ENCODE data around the gene EIPR1.

EIPR1 gene

GRCh38 chr2:3314626-3315025 is 63.0 kb downstream of the EIPR1 start:
- Histone ChIP-seq H3K36me3 (ENCODE audit: control insufficient read depth in 4 of 4, insufficient read depth in 4 of 4, low read length in 3 of 4) (peaks cover 0 to 16% (median 5%) of the 10 kb centered on the region in 4 experiments), H3K4me1 (ENCODE audit: control extremely low read depth in 1 of 4, control insufficient read depth in 4 of 4, insufficient read depth in 4 of 4, low read length in 3 of 4) (no peaks in the 10 kb centered on the region), H3K9me3 (ENCODE audit: control extremely low read depth in 1 of 5, control insufficient read depth in 4 of 5, insufficient read depth in 2 of 5, low read depth in 1 of 5, low read length in 4 of 5) (peaks cover 0 to 3% (median 0%) of the 10 kb centered on the region in 5 experiments), H3K4me3 (ENCODE audit: control insufficient read depth in 1 of 7, extremely low read depth in 1 of 7, insufficient read depth in 4 of 7, low read depth in 2 of 7, low read length in 6 of 7) (no peak overlapping the region), H3K27me3 (replicated peaks in 2 of 5; ENCODE audit: control insufficient read depth in 4 of 5, insufficient read depth in 5 of 5, low read length in 4 of 5) (no peaks in the 10 kb centered on the region), H3K27ac (ENCODE audit: insufficient read depth in 1 of 2, low read depth in 1 of 2, low read length in 2 of 2, poor library complexity in 1 of 2, severe bottlenecking in 2 of 2) (no peak overlapping the region)
- POLR2A ChIA-PET: no interaction called here
- WGBS (ENCODE audit: insufficient coverage): 91% methylated on average over 8 of the region's 9 CpGs
- DNase-seq: no peak
- CTCF ChIA-PET: no interaction called here

- ChIA-PET CTCF (no interaction called here), POLR2A (no interaction called here)
- H3K4me1 ChIP-seq (ENCODE audit: control extremely low read depth in 1 of 4, control insufficient read depth in 4 of 4, insufficient read depth in 4 of 4, low read length in 3 of 4): no peaks in the 10 kb centered on the region
- WGBS (ENCODE audit: insufficient coverage): 94% methylated on average over 27 of the region's 27 CpGs
- H3K36me3 ChIP-seq (ENCODE audit: control insufficient read depth in 4 of 4, insufficient read depth in 4 of 4, low read length in 3 of 4): peaks cover 0 to 16% (median 3%) of the 10 kb centered on the region in 4 experiments
- no peak overlapping the region for H3K27ac ChIP-seq (ENCODE audit: insufficient read depth in 1 of 2, low read depth in 1 of 2, low read length in 2 of 2, poor library complexity in 1 of 2, severe bottlenecking in 2 of 2)
- H3K9me3 ChIP-seq (ENCODE audit: control extremely low read depth in 1 of 5, control insufficient read depth in 4 of 5, insufficient read depth in 2 of 5, low read depth in 1 of 5, low read length in 4 of 5): peaks cover 0 to 3% (median 0%) of the 10 kb centered on the region in 5 experiments
- DNase-seq: no peak
- no peaks in the 10 kb centered on the region for H3K27me3 ChIP-seq (replicated peaks in 2 of 5; ENCODE audit: control insufficient read depth in 4 of 5, insufficient read depth in 5 of 5, low read length in 4 of 5)
- H3K4me3 ChIP-seq (ENCODE audit: control insufficient read depth in 1 of 7, extremely low read depth in 1 of 7, insufficient read depth in 4 of 7, low read depth in 2 of 7, low read length in 6 of 7): no peak overlapping the region
Measured at GRCh38 chr2:3313781-3314375, 63.7 kb downstream of the EIPR1 start.

DNA sequence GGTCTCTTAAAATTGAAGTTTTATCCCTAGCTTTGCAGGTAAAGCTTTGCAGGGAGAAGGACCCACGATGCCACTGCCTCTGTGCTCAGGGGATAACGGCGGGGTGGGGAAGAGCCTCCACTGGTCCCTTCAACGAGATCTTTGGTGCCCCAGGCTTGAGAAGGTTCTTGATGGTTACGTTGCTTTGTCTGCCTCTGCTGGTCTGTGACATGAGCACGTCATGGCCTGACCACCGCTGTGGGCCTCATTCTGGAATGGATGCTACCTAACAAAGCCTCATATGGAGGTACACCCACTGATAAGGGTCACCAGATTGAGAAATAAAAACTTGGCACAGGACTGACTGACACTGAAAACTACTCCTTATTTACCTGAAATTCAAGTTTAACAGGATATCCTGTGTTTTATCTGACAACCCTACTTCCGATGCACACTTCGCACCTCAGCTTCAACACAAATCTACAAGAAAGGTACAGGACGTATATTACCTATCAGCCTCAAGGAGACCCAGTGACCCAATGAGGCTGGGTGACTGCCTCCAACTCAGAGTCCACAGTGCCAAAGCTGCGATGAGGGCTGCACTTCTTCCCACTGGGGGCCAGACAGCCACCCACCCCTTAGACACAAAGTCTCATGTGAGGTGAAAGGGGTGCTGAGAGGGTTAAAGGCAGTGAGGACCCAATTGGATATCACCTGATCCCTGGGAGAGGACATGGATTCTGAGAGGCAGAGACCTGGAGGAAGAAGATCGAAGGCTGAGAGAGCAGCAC is 64.9 kb downstream of the EIPR1 start:
- ChIA-PET POLR2A (no interaction called here), CTCF (no interaction called here)
- Histone ChIP-seq H3K36me3 (ENCODE audit: control insufficient read depth in 4 of 4, insufficient read depth in 4 of 4, low read length in 3 of 4) (peaks cover 0 to 6% (median under 1%) of the 10 kb centered on the region in 4 experiments), H3K27ac (ENCODE audit: insufficient read depth in 1 of 2, low read depth in 1 of 2, low read length in 2 of 2, poor library complexity in 1 of 2, severe bottlenecking in 2 of 2) (no peak overlapping the region), H3K4me1 (ENCODE audit: control extremely low read depth in 1 of 4, control insufficient read depth in 4 of 4, insufficient read depth in 4 of 4, low read length in 3 of 4) (no peaks in the 10 kb centered on the region), H3K4me3 (ENCODE audit: control insufficient read depth in 1 of 7, extremely low read depth in 1 of 7, insufficient read depth in 4 of 7, low read depth in 2 of 7, low read length in 6 of 7) (no peak overlapping the region), H3K27me3 (replicated peaks in 2 of 5; ENCODE audit: control insufficient read depth in 4 of 5, insufficient read depth in 5 of 5, low read length in 4 of 5) (no peaks in the 10 kb centered on the region), H3K9me3 (ENCODE audit: control extremely low read depth in 1 of 5, control insufficient read depth in 4 of 5, insufficient read depth in 2 of 5, low read depth in 1 of 5, low read length in 4 of 5) (peaks cover 0 to 3% (median 0%) of the 10 kb centered on the region in 5 experiments)
- WGBS (ENCODE audit: insufficient coverage): 97% methylated on average over 9 of the region's 12 CpGs
- no peak for DNase-seq

DNA sequence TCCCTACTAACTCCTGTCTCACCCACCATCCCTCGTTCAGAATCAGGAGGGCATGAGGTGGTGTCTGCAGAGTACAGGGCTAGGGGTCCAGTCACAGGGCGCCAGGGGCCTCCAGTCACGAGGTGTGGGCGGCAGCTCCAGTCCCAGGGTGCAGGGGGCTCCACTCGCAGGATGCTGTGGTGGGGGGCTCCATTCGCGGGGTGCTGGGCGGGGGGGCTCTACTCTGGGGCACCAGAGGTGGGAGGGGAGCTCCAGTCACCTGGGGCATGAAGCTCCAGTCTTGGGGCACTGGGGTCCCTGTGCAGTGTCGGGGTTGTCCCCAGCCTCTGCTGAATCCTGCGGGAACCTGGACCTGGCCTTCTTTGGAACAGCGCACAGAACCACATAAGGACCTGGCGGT is 66.0 kb downstream of the EIPR1 start:
- Histone ChIP-seq H3K36me3 (ENCODE audit: control insufficient read depth in 4 of 4, insufficient read depth in 4 of 4, low read length in 3 of 4) (no peaks in the 10 kb centered on the region), H3K27ac (ENCODE audit: insufficient read depth in 1 of 2, low read depth in 1 of 2, low read length in 2 of 2, poor library complexity in 1 of 2, severe bottlenecking in 2 of 2) (no peak overlapping the region), H3K4me3 (ENCODE audit: control insufficient read depth in 1 of 7, extremely low read depth in 1 of 7, insufficient read depth in 4 of 7, low read depth in 2 of 7, low read length in 6 of 7) (no peak overlapping the region), H3K9me3 (ENCODE audit: control extremely low read depth in 1 of 5, control insufficient read depth in 4 of 5, insufficient read depth in 2 of 5, low read depth in 1 of 5, low read length in 4 of 5) (peaks cover 0 to 3% (median 0%) of the 10 kb centered on the region in 5 experiments), H3K27me3 (replicated peaks in 2 of 5; ENCODE audit: control insufficient read depth in 4 of 5, insufficient read depth in 5 of 5, low read length in 4 of 5) (no peaks in the 10 kb centered on the region), H3K4me1 (ENCODE audit: control extremely low read depth in 1 of 4, control insufficient read depth in 4 of 4, insufficient read depth in 4 of 4, low read length in 3 of 4) (no peaks in the 10 kb centered on the region)
- 89% methylated on average over 7 of the region's 12 CpGs for WGBS (ENCODE audit: insufficient coverage)
- POLR2A ChIA-PET: no interaction called here
- CTCF ChIA-PET: no interaction called here
- no peak for DNase-seq

- ChIA-PET POLR2A (no interaction called here), CTCF (no interaction called here)
- no CpG with 5 or more reads among the region's 23 CpGs for WGBS (ENCODE audit: insufficient coverage)
- H3K9me3 ChIP-seq (ENCODE audit: control extremely low read depth in 1 of 5, control insufficient read depth in 4 of 5, insufficient read depth in 2 of 5, low read depth in 1 of 5, low read length in 4 of 5): peaks cover 0 to 3% (median 0%) of the 10 kb centered on the region in 5 experiments
- no peak for DNase-seq
- H3K4me3 ChIP-seq (ENCODE audit: control insufficient read depth in 1 of 7, extremely low read depth in 1 of 7, insufficient read depth in 4 of 7, low read depth in 2 of 7, low read length in 6 of 7): no peak overlapping the region
- H3K27me3 ChIP-seq (replicated peaks in 2 of 5; ENCODE audit: control insufficient read depth in 4 of 5, insufficient read depth in 5 of 5, low read length in 4 of 5): no peaks in the 10 kb centered on the region
- no peaks in the 10 kb centered on the region for H3K36me3 ChIP-seq (ENCODE audit: control insufficient read depth in 4 of 4, insufficient read depth in 4 of 4, low read length in 3 of 4)
- no peaks in the 10 kb centered on the region for H3K4me1 ChIP-seq (ENCODE audit: control extremely low read depth in 1 of 4, control insufficient read depth in 4 of 4, insufficient read depth in 4 of 4, low read length in 3 of 4)
- H3K27ac ChIP-seq (ENCODE audit: insufficient read depth in 1 of 2, low read depth in 1 of 2, low read length in 2 of 2, poor library complexity in 1 of 2, severe bottlenecking in 2 of 2): no peak overlapping the region
Measured at GRCh38 chr2:3309496-3310355, 67.9 kb downstream of the EIPR1 start.

DNA sequence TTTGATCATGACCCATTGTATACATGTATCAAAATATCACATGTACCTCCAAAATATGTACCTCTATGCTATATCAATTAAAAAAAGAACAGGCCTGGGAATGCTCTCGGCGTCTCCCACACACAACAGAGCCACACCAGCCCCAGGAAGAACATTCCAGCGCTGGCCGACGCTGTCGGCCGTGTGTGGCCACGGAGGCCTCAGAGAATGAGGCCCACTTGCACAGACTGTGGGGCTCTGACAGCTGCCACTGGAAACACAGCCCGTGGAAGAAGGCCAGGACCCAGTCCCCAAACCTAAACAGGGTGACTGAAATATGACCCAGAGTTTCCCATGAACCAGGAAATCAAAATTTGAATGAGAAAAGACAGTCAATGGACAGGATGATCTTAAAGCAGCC is 69.7 kb downstream of the EIPR1 start:
- Histone ChIP-seq H3K4me1 (ENCODE audit: control extremely low read depth in 1 of 4, control insufficient read depth in 4 of 4, insufficient read depth in 4 of 4, low read length in 3 of 4) (peaks cover 0 to 5% (median 0%) of the 10 kb centered on the region in 4 experiments), H3K9me3 (ENCODE audit: control extremely low read depth in 1 of 5, control insufficient read depth in 4 of 5, insufficient read depth in 2 of 5, low read depth in 1 of 5, low read length in 4 of 5) (peaks cover 0 to 1% (median 0%) of the 10 kb centered on the region in 5 experiments), H3K27ac (ENCODE audit: insufficient read depth in 1 of 2, low read depth in 1 of 2, low read length in 2 of 2, poor library complexity in 1 of 2, severe bottlenecking in 2 of 2) (no peak overlapping the region), H3K36me3 (ENCODE audit: control insufficient read depth in 4 of 4, insufficient read depth in 4 of 4, low read length in 3 of 4) (peaks cover 0 to 1% (median 0%) of the 10 kb centered on the region in 4 experiments), H3K4me3 (ENCODE audit: control insufficient read depth in 1 of 7, extremely low read depth in 1 of 7, insufficient read depth in 4 of 7, low read depth in 2 of 7, low read length in 6 of 7) (no peak overlapping the region), H3K27me3 (replicated peaks in 2 of 5; ENCODE audit: control insufficient read depth in 4 of 5, insufficient read depth in 5 of 5, low read length in 4 of 5) (no peaks in the 10 kb centered on the region)
- WGBS (ENCODE audit: insufficient coverage): 94% methylated on average over 9 of the region's 9 CpGs
- no peak for DNase-seq
- ChIA-PET CTCF (no interaction called here), POLR2A (no interaction called here)

GRCh38 chr2:3307236-3307635 is 70.4 kb downstream of the EIPR1 start:
- ChIA-PET POLR2A (no interaction called here), CTCF (no interaction called here)
- no peaks in the 10 kb centered on the region for H3K27me3 ChIP-seq (replicated peaks in 2 of 5; ENCODE audit: control insufficient read depth in 4 of 5, insufficient read depth in 5 of 5, low read length in 4 of 5)
- DNase-seq: no peak
- no peak overlapping the region for H3K27ac ChIP-seq (ENCODE audit: insufficient read depth in 1 of 2, low read depth in 1 of 2, low read length in 2 of 2, poor library complexity in 1 of 2, severe bottlenecking in 2 of 2)
- WGBS (ENCODE audit: insufficient coverage): 97% methylated on average over 5 of the region's 9 CpGs
- no peaks in the 10 kb centered on the region for H3K9me3 ChIP-seq (ENCODE audit: control extremely low read depth in 1 of 5, control insufficient read depth in 4 of 5, insufficient read depth in 2 of 5, low read depth in 1 of 5, low read length in 4 of 5)
- H3K4me3 ChIP-seq (ENCODE audit: control insufficient read depth in 1 of 7, extremely low read depth in 1 of 7, insufficient read depth in 4 of 7, low read depth in 2 of 7, low read length in 6 of 7): no peak overlapping the region
- peaks cover 0 to 5% (median 0%) of the 10 kb centered on the region in 4 experiments for H3K4me1 ChIP-seq (ENCODE audit: control extremely low read depth in 1 of 4, control insufficient read depth in 4 of 4, insufficient read depth in 4 of 4, low read length in 3 of 4)
- H3K36me3 ChIP-seq (ENCODE audit: control insufficient read depth in 4 of 4, insufficient read depth in 4 of 4, low read length in 3 of 4): peaks cover 0 to 8% (median 0%) of the 10 kb centered on the region in 4 experiments
